WTC11 (cell line): ENCODE results near the gene TET3.

Source experiments
- GABPB1 ChIP-seq: sonication (generic); formaldehyde crosslinking; IDR thresholded peaks from 2 replicates; pipeline ENCODE4 v1.8.1; 2023; ENCODE audit warnings: mild to moderate bottlenecking, missing genetic modification reagents
- TF ChIP-seq, protein P1 (sequence below): sonication (generic); formaldehyde crosslinking; IDR thresholded peaks from 2 replicates; pipeline ENCODE4 v1.8.1; 2023; ENCODE audit warnings: mild to moderate bottlenecking, missing genetic modification reagents
- TF ChIP-seq, protein P2 (sequence below): fragments of 200-600 bp; IDR thresholded peaks from 2 replicates; pipeline ENCODE4 v1.8.0; 2022; ENCODE audit warnings: antibody characterized with exemption

DNA sequence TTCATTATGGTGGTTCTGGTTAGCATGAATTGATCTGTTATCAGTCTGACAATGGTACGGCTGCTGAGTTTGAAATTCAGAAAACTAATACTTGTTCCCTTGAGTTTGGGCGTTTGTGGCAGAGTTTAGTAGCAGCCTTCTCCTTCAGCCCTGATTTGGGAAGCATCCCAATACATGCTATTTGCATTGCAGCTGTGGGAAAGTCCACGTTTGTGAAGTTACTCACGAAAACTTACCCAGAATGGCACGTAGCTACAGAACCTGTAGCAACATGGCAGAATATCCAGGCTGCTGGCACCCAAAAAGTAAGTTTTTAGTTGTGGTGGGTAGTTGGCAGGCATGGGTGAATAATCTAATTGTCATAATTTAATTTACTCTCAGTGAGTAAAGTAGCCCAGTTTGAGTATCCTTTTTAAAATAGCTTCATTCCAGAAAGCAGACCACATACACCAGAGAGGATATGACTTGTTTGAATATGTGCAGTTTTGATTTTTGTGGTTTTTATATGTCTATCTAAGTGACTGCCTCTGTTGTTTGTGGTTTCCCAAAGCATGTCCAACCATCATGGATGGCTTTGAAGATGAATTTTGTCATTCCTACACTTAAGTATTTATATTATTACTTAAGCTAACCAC, 45.9 kb upstream of the TET3 start:
- TF ChIP-seq, protein P1, sequence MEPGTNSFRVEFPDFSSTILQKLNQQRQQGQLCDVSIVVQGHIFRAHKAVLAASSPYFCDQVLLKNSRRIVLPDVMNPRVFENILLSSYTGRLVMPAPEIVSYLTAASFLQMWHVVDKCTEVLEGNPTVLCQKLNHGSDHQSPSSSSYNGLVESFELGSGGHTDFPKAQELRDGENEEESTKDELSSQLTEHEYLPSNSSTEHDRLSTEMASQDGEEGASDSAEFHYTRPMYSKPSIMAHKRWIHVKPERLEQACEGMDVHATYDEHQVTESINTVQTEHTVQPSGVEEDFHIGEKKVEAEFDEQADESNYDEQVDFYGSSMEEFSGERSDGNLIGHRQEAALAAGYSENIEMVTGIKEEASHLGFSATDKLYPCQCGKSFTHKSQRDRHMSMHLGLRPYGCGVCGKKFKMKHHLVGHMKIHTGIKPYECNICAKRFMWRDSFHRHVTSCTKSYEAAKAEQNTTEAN (CRISPR knock-in tag), result no peak
- no peak for TF ChIP-seq GABPB1 (CRISPR knock-in tag)
- TF ChIP-seq, protein P2, sequence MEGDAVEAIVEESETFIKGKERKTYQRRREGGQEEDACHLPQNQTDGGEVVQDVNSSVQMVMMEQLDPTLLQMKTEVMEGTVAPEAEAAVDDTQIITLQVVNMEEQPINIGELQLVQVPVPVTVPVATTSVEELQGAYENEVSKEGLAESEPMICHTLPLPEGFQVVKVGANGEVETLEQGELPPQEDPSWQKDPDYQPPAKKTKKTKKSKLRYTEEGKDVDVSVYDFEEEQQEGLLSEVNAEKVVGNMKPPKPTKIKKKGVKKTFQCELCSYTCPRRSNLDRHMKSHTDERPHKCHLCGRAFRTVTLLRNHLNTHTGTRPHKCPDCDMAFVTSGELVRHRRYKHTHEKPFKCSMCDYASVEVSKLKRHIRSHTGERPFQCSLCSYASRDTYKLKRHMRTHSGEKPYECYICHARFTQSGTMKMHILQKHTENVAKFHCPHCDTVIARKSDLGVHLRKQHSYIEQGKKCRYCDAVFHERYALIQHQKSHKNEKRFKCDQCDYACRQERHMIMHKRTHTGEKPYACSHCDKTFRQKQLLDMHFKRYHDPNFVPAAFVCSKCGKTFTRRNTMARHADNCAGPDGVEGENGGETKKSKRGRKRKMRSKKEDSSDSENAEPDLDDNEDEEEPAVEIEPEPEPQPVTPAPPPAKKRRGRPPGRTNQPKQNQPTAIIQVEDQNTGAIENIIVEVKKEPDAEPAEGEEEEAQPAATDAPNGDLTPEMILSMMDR, result no peak
